ENCODE data around the gene AIRE. TPM values are rescaled to one million over a fixed set of nuclear protein-coding genes. Genes with fewer than 3 reads are reported as not detected.

Gene AIRE
- total and polyA plus RNA-seq, 2 experiments from 2014 or later: 0.45 TPM; not detected in 1

DNA sequence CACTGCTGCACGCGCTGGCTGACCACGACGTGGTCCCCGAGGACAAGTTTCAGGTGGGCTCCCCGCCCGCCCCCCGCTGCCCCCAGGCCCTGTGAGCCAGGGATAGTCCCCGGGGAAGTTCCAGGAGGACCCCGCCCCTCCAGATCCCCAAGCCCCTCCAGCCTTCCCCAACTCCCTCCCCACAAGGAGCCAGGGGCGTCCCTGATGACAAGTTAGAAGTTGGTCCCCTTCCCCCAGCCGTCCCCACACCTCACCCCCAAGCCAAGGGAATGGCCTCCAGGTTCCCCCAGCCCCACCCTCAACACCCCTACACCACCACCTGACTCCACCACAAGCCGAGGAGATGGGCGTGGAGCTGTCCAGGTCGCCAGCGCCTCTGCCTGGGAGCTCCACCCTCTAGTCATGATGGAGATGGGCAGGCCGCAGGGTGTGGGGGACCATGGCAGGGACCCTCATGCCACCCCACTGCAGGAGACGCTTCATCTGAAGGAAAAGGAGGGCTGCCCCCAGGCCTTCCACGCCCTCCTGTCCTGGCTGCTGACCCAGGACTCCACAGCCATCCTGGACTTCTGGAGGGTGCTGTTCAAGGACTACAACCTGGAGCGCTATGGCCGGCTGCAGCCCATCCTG lies 525 bp downstream of the AIRE start:
- no peak overlapping the region for H3K4me3 ChIP-seq
- H3K36me3 ChIP-seq: no peaks in the 10 kb centered on the region
- H3K27ac ChIP-seq: no peak overlapping the region
- H3K9me3 ChIP-seq (ENCODE audit: low read depth): no peaks in the 10 kb centered on the region
- peaks cover 27% of the 10 kb centered on the region for H3K27me3 ChIP-seq
- TF ChIP-seq, protein P1, sequence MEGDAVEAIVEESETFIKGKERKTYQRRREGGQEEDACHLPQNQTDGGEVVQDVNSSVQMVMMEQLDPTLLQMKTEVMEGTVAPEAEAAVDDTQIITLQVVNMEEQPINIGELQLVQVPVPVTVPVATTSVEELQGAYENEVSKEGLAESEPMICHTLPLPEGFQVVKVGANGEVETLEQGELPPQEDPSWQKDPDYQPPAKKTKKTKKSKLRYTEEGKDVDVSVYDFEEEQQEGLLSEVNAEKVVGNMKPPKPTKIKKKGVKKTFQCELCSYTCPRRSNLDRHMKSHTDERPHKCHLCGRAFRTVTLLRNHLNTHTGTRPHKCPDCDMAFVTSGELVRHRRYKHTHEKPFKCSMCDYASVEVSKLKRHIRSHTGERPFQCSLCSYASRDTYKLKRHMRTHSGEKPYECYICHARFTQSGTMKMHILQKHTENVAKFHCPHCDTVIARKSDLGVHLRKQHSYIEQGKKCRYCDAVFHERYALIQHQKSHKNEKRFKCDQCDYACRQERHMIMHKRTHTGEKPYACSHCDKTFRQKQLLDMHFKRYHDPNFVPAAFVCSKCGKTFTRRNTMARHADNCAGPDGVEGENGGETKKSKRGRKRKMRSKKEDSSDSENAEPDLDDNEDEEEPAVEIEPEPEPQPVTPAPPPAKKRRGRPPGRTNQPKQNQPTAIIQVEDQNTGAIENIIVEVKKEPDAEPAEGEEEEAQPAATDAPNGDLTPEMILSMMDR (IDR thresholded peaks at IDR 0.05; ENCODE audit: low read depth, low read length): no peak
- no peaks in the 10 kb centered on the region for H3K4me1 ChIP-seq (ENCODE audit: low read depth)
- DNase-seq (ENCODE audit: low read depth in 1 of 2, low spot score in 1 of 2): no peak

DNA sequence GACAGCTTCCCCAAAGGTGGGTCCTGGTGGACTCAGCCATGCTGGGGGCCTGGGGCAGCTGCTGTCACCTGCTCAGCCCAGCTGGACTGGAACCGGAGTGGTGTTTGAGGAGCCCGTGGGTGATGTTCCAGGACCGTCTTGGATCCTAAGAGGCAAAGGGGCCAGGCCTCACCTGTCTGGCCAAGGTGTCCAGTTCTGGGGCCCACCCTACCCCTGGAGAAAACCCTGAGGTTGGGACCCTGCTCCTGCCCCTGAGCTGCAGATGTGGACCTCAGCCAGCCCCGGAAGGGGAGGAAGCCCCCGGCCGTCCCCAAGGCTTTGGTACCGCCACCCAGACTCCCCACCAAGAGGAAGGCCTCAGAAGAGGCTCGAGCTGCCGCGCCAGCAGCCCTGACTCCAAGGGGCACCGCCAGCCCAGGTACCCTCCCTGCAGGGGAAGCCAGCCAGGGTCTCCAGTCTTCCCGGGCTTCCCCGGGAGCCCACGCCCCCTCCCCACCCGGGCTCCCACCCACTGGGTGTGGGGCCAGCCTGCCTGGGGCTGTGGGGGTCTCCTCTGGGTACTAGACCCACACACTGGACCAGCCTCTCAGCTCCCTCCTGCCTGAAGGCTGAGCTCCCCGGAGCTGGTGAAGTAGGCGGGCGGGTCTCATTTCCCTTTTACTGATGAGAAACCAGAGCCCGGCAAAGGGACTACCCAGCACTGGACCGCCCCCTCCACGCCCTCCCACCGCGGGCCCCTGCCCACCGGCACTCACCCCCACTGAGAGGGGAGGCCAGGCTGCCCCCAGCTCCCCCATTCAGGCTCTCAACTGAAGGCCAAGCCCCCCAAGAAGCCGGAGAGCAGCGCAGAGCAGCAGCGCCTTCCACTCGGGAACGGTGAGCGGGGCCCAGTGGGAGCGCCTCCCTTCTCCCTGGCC lies 1.3 kb downstream of the AIRE start:
- no peak overlapping the region for H3K4me3 ChIP-seq
- H3K36me3 ChIP-seq: no peaks in the 10 kb centered on the region
- TF ChIP-seq, protein P1 (IDR thresholded peaks at IDR 0.05; ENCODE audit: low read depth, low read length): no peak
- peaks cover 27% of the 10 kb centered on the region for H3K27me3 ChIP-seq
- no peak overlapping the region for H3K27ac ChIP-seq
- no peak for DNase-seq (ENCODE audit: low read depth in 1 of 2, low spot score in 1 of 2)
- no peaks in the 10 kb centered on the region for H3K4me1 ChIP-seq (ENCODE audit: low read depth)
- no peaks in the 10 kb centered on the region for H3K9me3 ChIP-seq (ENCODE audit: low read depth)

- TF ChIP-seq, protein P1 (IDR thresholded peaks at IDR 0.05; ENCODE audit: low read depth, low read length): no peak
- Histone ChIP-seq H3K4me1 (ENCODE audit: low read depth) (no peaks in the 10 kb centered on the region), H3K4me3 (no peak overlapping the region), H3K9me3 (ENCODE audit: low read depth) (no peaks in the 10 kb centered on the region), H3K27me3 (peaks cover 27% of the 10 kb centered on the region), H3K27ac (no peak overlapping the region), H3K36me3 (no peaks in the 10 kb centered on the region)
- DNase-seq (ENCODE audit: low read depth in 1 of 2, low spot score in 1 of 2): no peak
Observed at GRCh38 chr21:44288251-44289110, 2.8 kb downstream of the AIRE start.

- no peak overlapping the region for H3K4me3 ChIP-seq
- no peaks in the 10 kb centered on the region for H3K4me1 ChIP-seq (ENCODE audit: low read depth)
- TF ChIP-seq, protein P1 (IDR thresholded peaks at IDR 0.05; ENCODE audit: low read depth, low read length): no peak
- DNase-seq (ENCODE audit: low read depth in 1 of 2, low spot score in 1 of 2): no peak
- no peaks in the 10 kb centered on the region for H3K9me3 ChIP-seq (ENCODE audit: low read depth)
- no peak overlapping the region for H3K27ac ChIP-seq
- H3K27me3 ChIP-seq: peaks cover 25% of the 10 kb centered on the region
- no peaks in the 10 kb centered on the region for H3K36me3 ChIP-seq
Observed at GRCh38 chr21:44289381-44290010, 3.8 kb downstream of the AIRE start.

Data from cardiac muscle cell (in vitro differentiated cells and primary cell).